OCI-LY1 (cell line): Measurements from ENCODE around the gene FAM72A.
"Not testable (repeated sequence)": the region's sequence is repeated elsewhere in the genome, so short reads cannot be mapped to it uniquely, and the experiment has no call there.

Source experiments
- H2AFZ ChIP-seq: fragments of 200-600 bp; sonication (generic), shearing (Covaris generic); 2 replicates; pipeline ENCODE4 v1.6.0; 2014; ENCODE audit warnings: antibody characterized with exemption, mild to moderate bottlenecking, low read length
- H3F3A ChIP-seq: fragments of 200-600 bp; sonication (generic), shearing (Covaris generic); 2 replicates; pipeline ENCODE4 v1.6.0; 2014; ENCODE audit warnings: mild to moderate bottlenecking, antibody characterized with exemption, low read length, moderate library complexity; ENCODE audit not compliant: insufficient read depth
- H3K27ac ChIP-seq: fragments of 200-600 bp; sonication (generic); 2 replicates; pipeline ENCODE4 v1.5.1; 2014; ENCODE audit warnings: low read length, mixed run types, mild to moderate bottlenecking, low read depth; ENCODE audit not compliant: poor library complexity, severe bottlenecking
- H3K27me3 ChIP-seq: fragments of 200-600 bp; sonication (generic); 2 replicates; pipeline ENCODE4 v1.6.0; 2014; ENCODE audit warnings: antibody characterized with exemption, mild to moderate bottlenecking, low read length, moderate library complexity; ENCODE audit not compliant: insufficient read depth
- H3K36me3 ChIP-seq: fragments of 200-600 bp; sonication (generic); 2 replicates; pipeline ENCODE4 v1.6.1; 2014; ENCODE audit warnings: mild to moderate bottlenecking, antibody characterized with exemption, low read length, moderate library complexity, mixed read lengths; ENCODE audit not compliant: insufficient read depth
- H3K4me1 ChIP-seq: fragments of 200-600 bp; sonication (generic); 2 replicates; pipeline ENCODE4 v1.5.1; 2014; ENCODE audit warnings: mild to moderate bottlenecking, low read length, moderate library complexity; ENCODE audit not compliant: insufficient read depth, severe bottlenecking
- H3K4me2 ChIP-seq: fragments of 200-600 bp; sonication (generic), shearing (Covaris generic); 2 replicates; pipeline ENCODE4 v1.6.1; 2014; ENCODE audit warnings: low read length
- H3K4me3 ChIP-seq: fragments of 200-600 bp; sonication (generic); 2 replicates; pipeline ENCODE4 v1.5.1; 2014; ENCODE audit warnings: low read length, low read depth, mild to moderate bottlenecking, mixed read lengths; ENCODE audit not compliant: poor library complexity, severe bottlenecking
- H3K79me2 ChIP-seq: fragments of 200-600 bp; shearing (Covaris generic); 2 replicates; pipeline ENCODE4 v1.6.1; 2016; ENCODE audit warnings: mixed run types, low read length, mixed read lengths; ENCODE audit not compliant: insufficient read depth
- H3K9ac ChIP-seq: fragments of 200-600 bp; sonication (generic), shearing (Covaris generic); 2 replicates; pipeline ENCODE4 v1.6.1; 2014; ENCODE audit warnings: mild to moderate bottlenecking, low read length, mixed read lengths
- H3K9me2 ChIP-seq: fragments of 200-600 bp; sonication (generic), shearing (Covaris generic); 2 replicates; pipeline ENCODE4 v1.6.1; 2014; ENCODE audit warnings: low read depth, mild to moderate bottlenecking, low read length, mixed read lengths
- H3K9me3 ChIP-seq: fragments of 200-600 bp; shearing (Covaris generic); 2 replicates; pipeline ENCODE4 v1.6.1; 2014; ENCODE audit warnings: low read length, mixed read lengths
- H4K20me1 ChIP-seq: fragments of 200-600 bp; sonication (generic), shearing (Covaris generic); 2 replicates; pipeline ENCODE4 v1.6.0; 2016; ENCODE audit warnings: mild to moderate bottlenecking, low read length; ENCODE audit not compliant: insufficient read depth

FAM72A gene

GRCh38 chr1:206205569-206205968 lies 2.9 kb upstream of the FAM72A start:
- not testable (repeated sequence) for H3K36me3 ChIP-seq, H3F3A ChIP-seq, H3K79me2 ChIP-seq, H3K9ac ChIP-seq, H3K4me1 ChIP-seq, H3K27me3 ChIP-seq, H3K9me3 ChIP-seq, H3K27ac ChIP-seq, H3K9me2 ChIP-seq, H4K20me1 ChIP-seq, H2AFZ ChIP-seq
- peak overlapping the region; percentile 40 for H3K4me3 ChIP-seq
- peak overlapping the region; percentile 34; the same call in 1 of the 2 replicates for H3K4me2 ChIP-seq

- H3K9me3 ChIP-seq, H4K20me1 ChIP-seq, H2AFZ ChIP-seq, H3K36me3 ChIP-seq, H3K27me3 ChIP-seq, H3K27ac ChIP-seq, H3F3A ChIP-seq, H3K4me1 ChIP-seq, H3K79me2 ChIP-seq, H3K9me2 ChIP-seq: not testable (repeated sequence)
- Histone ChIP-seq H3K9ac (peak overlapping the region; percentile 49; the same call in 1 of the 2 replicates), H3K4me3 (peak overlapping the region; percentile 57), H3K4me2 (peak overlapping the region; percentile 59; the same call in 1 of the 2 replicates)
Measured at GRCh38 chr1:206204871-206205270, 2.2 kb upstream of the FAM72A start.

GRCh38 chr1:206204159-206204511 lies 1.5 kb upstream of the FAM72A start:
- H3K27me3 ChIP-seq, H3K9me2 ChIP-seq, H2AFZ ChIP-seq, H3K36me3 ChIP-seq, H3K79me2 ChIP-seq, H3K9ac ChIP-seq, H3K4me2 ChIP-seq, H3K4me1 ChIP-seq, H3F3A ChIP-seq, H4K20me1 ChIP-seq, H3K9me3 ChIP-seq, H3K27ac ChIP-seq: not testable (repeated sequence)
- H3K4me3 ChIP-seq = peak overlapping the region; percentile 57

GRCh38 chr1:206203364-206204158 lies 922 bp upstream of the FAM72A start, which contains the start of gene SRGAP2:
SRGAP2 (plus strand) TSS chr1:206203541; CDS start chr1:206205971, 2,430 bp downstream.
- not testable (repeated sequence) for H3K27me3 ChIP-seq, H3K9me3 ChIP-seq, H2AFZ ChIP-seq, H3K9me2 ChIP-seq, H4K20me1 ChIP-seq, H3K27ac ChIP-seq, H3K79me2 ChIP-seq, H3F3A ChIP-seq, H3K36me3 ChIP-seq, H3K4me1 ChIP-seq
- Histone ChIP-seq H3K4me3 (peak within 1 kb of the TSS; percentile 64), H3K4me2 (peak within 1 kb of the TSS; percentile 44; the same call in 1 of the 2 replicates), H3K9ac (peak within 1 kb of the TSS; percentile 58)

GRCh38 chr1:206196748-206197424 lies 5.8 kb downstream of the FAM72A start:
- H3K9me3 ChIP-seq, H2AFZ ChIP-seq, H3K4me3 ChIP-seq, H3F3A ChIP-seq, H3K27ac ChIP-seq, H3K9ac ChIP-seq, H3K79me2 ChIP-seq, H3K36me3 ChIP-seq, H3K9me2 ChIP-seq, H3K27me3 ChIP-seq, H3K4me1 ChIP-seq, H3K4me2 ChIP-seq, H4K20me1 ChIP-seq: not testable (repeated sequence)

- not testable (repeated sequence) for H3K36me3 ChIP-seq, H3K4me3 ChIP-seq, H3K9me2 ChIP-seq, H3K9ac ChIP-seq, H3K27ac ChIP-seq, H3F3A ChIP-seq, H4K20me1 ChIP-seq, H2AFZ ChIP-seq, H3K27me3 ChIP-seq, H3K4me1 ChIP-seq, H3K79me2 ChIP-seq, H3K4me2 ChIP-seq, H3K9me3 ChIP-seq
Measured at GRCh38 chr1:206195182-206195581, 7.5 kb downstream of the FAM72A start.

GRCh38 chr1:206186826-206187225 lies 15.8 kb downstream of the FAM72A start:
- not testable (repeated sequence) for H3K4me3 ChIP-seq, H3K36me3 ChIP-seq, H3K9me2 ChIP-seq

More at GRCh38 chr1:206186826-206187225, 15.8 kb downstream of the FAM72A start:
- not testable (repeated sequence) for H3K4me1 ChIP-seq, H3K27ac ChIP-seq, H2AFZ ChIP-seq, H3F3A ChIP-seq, H3K79me2 ChIP-seq, H3K9ac ChIP-seq, H3K9me3 ChIP-seq, H3K4me2 ChIP-seq, H3K27me3 ChIP-seq, H4K20me1 ChIP-seq
